T-helper 2 cell (primary cell): ENCODE results near the gene LILRB5.
"Not testable (repeated sequence)": the region's sequence is repeated elsewhere in the genome, so short reads cannot be mapped to it uniquely, and the experiment has no call there.

ENCODE experiments used
- DNase-seq, 5 experiments: peaks; one replicate each; pipeline versions ENCODE4 v3.0.0 to v3.0.0-alpha.2; 2012 to 2022
- total RNA-seq, 2 donors: gene quantifications; one replicate each; lab custom pipeline; 2026; lab: John Stamatoyannopoulos, UW

Gene LILRB5
- 0 reads per million in 2 donors for total RNA-seq

DNA sequence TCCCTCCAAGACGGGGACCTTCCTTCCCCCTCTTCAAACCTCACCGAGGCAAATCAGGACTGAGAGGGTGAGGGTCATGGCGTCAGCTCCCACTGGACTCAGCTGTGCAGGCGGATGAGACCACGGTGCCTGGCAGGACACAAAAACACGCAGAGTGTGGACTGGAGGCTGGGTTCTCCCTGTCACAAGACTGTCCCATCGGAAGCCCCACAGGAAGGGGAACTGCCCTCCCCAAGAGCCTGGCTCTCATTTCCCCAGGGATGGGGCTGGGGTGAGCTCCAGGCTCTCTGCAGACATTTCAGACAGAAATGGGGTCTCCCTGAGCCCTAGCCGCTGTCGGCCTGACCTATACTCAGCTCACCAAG lies at the start of gene LILRB5:
LILRB5 (minus strand) TSS at position 158 of the 365 bp plus-strand sequence; CDS start at position 78, 80 bp downstream.
- no peak for DNase-seq

DNA sequence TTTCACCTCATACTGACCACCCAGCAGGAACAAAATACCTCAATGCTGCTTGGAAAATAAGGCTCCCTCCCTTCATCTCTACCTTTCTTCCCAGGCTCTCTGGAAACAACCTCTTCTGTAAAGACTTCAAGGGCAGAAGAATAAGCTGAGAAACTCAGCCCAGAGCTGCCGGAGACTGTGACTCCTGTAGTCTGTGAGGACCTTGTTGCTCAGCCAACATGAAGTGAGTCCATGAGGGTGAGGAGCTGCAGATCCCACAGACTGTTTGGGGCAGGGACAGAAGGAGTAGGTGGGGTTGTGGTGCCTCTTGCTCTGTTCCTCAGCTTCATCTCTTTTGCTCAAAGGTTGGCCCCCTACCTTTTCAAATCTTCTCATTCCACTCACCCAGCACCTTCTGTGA lies 48.1 kb upstream of the LILRB5 start:
- no peak for DNase-seq

DNA sequence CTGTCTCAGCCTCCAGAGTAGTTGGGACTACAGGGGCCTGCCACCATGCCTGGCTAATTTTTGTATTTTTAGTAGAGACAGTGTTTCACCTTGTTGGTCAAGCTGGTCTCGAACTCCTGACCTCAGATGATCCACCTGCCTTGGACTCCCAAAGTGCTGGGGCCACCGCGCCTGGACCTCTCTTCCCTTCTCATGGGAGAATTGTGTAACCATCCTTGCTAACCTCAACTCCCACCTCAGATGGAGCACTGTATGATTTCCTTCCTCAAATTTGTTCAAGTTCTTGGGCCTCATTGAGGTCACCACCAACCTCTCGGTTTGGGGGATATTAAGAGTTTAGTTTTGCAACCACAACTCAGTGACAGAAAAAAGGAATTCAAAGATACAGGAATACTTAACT lies 45.2 kb upstream of the LILRB5 start:
- DNase-seq, result no peak

DNA sequence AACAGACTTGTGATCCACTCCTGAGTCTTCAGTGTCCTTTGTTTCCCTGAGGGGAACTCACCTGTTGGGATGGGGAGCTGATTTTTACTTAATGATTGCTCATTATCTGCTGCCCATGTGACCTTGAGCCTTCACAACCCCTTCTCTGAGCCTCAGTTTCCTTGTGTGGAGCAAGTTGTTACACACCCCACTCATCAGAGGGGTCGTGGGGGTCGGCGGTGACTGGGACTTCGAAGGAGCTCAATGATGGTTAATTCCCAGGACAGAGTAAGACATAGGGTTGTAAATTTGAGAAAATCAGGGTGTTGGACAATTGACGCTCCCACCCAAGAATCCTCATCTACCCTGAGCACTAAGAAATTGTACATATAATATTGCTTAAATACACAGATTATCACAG lies 42.4 kb upstream of the LILRB5 start:
- DNase-seq, result no peak

DNA sequence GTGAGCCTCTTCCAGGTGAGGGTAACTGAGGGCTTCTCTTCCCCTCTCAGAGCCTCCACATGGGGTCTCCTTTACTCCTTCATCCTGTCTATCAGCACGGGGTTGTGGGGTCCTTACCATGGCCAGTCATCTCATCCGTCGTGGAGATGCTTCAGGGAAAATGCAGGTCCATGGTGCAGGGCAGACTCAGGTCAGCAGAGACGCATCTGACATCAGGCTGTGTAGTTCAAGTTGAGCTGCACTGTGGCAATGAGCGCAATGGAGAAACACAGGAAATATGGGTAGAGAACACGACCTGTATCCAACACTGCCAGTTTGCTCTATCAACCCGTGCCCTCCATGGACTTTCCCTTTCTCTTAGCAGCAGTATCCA lies 42.0 kb upstream of the LILRB5 start:
- DNase-seq, result no peak

DNA sequence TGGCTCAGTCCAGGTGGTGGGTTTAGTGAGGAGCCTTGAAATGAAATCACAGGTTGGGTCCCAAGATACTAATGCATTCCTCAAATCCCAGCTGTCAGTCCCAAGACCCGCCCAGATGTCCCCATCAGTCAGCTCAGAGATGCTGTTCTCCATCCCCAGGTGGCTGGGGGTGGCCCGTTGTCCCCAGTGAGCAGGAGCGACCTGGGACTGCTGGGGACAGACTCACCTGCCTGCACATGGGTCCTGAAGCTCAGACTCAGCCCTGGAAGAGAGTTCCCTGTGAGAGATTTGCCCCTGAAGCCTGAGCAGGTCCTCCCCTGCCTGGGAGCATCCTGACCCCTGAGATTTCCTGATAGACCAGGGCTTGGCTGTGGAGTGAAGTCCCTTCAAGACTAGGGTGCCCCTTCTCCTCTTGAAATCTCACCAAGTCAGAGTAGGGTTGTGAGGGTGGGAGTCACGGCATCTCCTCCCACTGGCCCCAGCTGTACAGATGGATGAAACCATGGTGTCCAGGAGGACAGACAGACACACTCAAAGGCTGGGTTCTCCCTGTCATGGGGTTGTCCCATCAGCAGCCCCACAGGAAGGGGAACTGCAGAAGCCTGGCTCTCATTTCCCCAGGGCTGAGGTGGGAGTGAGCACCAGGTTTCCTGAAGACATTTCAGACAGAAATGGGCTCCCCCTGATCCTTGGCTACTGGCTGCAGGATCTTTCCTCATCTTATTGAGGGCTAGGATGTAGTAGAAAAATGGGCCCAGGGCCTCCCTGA lies 41.5 kb upstream of the LILRB5 start:
- no peak for DNase-seq

DNA sequence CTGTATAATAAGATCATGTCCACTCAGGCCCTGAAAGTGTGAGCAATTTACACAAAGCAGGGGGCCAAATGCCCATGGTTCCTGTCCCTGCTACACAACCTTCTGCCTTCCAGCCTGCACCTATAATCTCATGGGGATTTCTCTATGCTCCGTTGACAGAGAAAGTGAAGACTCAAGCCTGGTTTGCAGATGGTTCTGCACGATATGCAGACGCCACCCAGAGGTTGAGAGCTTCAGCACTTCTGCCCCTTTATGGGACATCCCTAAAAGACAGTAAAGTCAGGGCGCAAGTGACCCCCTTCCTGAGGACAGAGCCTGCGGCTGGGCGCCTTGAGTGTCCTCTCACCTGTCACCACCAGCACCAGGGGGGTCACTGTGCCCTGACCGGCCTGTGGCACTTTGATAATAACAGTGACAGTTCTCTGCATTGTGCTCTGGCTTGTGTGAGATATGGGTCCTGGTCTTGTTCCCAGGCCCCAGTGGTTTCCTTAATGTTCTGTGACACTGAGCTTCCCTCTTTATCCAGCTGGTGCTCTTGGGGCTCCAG lies 40.8 kb upstream of the LILRB5 start:
- DNase-seq, result no peak

DNA sequence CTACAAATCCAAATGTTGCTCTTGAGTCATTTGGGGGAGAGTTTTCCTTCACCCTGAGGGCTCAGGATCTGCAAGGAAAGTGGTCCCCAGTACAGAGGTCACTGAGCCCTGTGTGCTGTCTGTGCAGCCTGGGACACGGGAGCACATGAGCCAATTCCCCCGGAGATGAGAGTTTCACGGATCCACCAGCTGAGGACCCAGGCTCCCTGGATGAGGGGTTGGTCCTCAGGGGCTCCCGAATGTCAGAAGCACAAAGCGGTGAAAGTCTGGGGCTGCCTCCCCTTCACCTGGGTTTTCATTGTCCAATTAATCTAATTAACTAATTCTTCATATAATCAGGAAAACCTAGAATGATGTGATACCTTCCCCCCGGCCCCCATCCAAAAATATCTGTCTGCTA lies 37.5 kb upstream of the LILRB5 start:
- DNase-seq, result no peak

DNA sequence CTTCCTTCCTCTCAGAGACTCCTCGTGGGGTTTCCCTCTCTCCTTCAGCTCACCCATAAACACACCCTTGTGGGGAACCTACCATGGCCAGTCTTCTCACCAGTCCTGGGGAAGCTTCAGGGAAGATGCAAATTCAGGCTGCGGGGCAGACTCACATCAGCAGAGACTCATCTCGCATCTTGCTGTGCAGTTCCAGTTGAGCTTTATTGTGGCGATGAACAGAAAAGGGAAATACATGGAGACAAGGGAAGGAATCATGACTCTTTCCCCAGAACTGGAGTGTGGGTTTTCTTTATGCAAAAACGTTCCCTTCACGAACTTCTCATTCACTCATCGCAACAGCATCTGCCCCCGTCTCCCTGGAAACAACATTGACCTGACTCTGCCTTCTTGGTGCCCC lies 32.1 kb upstream of the LILRB5 start:
- not testable (repeated sequence) for DNase-seq

DNA sequence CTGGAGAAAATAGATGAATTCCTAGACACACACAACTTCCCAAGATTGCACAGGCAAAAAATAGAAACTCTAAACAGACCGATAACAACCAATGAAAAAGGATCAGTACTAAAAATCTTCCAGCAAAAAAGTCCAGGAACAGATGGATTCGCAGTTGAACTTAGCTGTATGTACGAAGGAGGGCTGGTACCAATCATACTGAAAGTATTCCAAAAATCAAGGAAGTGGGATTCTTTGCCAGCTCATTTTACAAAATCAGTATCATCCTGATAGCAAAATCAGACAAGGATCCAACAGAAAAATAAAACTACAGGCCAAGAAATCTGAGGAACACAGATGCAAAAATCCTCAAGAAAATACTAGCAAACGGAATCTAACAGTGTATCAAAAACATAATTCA lies 30.4 kb upstream of the LILRB5 start:
- DNase-seq, result no peak

DNA sequence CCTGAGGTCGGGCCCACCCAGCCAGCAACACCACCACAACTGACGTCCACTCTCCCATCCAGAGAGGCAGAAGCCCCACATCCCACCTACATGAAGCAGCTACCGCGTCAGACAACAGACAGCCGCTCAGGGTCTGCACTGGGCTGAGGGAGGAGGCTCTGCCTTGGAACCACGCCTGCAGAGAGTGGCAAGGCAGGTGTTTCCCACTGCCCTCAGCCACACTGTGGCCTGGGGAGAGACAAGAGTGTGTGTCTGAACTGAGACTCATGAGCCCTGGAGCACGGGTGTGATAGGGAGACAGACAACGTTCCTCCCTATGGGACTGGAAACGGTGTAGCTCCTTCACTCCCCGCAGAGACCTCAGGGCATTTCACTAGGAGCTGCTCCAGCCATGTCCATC lies 29.2 kb upstream of the LILRB5 start:
- DNase-seq, result not testable (repeated sequence)

DNA sequence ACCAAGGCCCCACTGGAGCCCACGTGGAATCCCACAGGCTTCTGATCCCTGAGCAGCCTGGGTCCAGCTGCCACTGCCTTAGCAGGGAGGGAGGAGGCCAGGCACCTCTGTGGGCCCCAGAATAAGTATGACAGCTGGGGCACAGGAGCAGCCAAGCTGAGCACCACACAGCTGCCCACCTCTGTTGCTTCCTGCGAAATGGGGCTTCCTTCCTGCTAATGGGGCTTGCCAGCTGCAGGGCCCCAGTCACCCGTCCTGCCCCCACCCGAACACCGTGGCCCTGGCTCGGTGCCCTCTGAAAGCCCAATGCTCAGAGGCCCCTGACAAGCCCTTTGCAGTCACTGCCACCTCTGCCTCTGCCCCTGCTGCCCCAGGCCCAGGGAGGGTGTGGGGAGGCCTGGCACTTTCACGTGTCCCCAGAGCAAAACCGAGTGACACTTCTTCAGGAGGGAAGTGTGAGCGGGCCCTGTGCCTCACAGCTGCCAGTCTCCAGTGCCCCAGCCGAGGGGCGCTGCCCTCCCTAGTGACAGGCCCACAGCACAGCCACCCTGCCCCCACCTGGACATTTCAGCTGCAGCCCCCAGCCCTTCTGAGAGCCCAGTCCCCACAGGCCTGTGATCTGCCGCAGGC lies 28.5 kb upstream of the LILRB5 start:
- DNase-seq, result not testable (repeated sequence)

DNA sequence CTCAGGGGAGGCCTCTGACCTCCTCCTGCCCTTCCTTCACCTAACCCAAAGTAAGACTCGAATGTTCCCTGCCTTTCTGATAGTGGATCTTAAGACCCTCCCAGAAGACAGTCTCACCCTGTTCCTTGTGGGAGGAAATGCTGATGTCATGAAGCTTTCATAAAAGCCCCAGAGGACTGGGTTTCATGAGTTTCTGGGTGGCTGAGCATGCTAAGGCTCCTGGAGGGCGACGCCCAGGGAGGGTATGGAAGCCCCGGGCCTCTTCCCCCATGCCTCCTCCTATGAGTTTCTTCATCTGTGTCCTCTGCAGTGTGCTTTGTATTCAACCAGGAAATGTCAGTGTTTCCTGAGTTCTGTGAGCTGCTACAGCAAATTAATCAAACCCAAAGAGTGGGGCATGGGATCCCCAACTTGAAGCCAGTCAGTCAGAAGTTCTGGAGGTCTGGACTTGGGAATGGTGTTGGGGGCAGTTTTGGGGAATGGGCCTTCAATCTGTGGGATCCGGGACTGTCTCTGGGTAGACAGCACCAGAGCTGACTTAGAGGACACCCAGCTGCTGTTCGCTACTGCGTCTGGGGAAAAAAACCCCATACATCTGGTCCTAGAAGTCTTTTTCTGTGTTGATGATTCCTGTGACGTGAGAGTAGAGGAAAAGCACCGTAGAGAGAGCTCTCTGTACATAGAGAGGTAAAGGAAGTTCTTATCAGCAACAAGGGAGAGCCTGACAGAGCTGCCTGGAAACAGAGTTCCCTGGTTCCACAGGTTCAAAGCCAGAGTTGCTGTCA lies 25.8 kb upstream of the LILRB5 start:
- no peak for DNase-seq

DNA sequence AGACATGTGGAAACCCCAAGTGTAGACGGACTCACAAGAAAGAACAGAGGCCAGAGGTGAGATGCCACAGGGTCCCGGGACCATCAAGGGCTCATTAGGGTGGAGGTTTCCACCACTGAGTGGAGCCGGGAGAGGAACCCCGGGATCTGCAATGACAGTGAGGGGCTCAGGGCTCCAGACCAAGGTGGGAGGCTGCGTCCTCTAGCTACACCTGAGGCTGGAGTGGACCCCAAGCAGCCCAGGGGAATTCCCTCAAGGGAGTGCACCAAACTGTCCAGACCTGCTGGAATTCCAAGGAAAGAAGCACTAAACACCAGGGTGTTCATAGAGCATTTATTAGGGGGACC lies 24.6 kb upstream of the LILRB5 start:
- not testable (repeated sequence) for DNase-seq

DNA sequence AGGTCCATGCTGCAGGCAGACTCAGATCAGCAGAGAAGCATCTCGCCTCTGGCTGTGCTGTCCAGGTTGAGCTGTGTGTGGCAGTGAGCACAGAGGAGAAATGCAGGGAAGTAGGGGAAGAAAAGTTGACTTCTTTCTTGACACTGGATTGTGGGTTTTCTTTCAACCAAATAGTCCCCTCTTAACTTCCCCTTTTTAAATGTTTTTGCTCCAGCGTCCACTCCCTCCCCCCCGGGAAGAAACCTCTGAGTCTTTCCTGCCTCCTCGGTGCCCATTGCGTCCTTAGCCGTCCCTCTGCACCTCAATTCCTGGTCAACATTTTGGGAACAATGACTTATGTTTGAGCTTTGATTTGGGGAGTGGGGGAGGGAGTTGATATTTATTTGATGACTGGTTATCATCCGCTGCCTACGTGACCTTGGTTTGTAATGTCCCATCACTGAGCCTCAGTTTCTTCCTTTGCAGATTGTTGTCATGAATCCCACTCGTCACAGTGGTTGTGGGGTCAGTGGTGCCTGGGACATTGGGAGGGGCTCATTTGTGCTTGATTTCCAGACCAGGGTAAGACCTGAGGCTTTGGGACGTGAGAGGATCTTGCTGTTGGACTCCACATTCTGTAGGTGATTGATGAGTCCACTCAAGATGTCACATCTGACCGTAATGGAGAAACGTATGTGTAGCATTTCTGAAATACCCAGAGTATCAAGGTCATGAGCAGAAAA lies 24.1 kb upstream of the LILRB5 start, which contains the start of gene LILRB2:
LILRB2 (minus strand) TSS at position 104 of the 722 bp plus-strand sequence. CDS start 614 bp downstream, outside the sequence.
- no peak for DNase-seq

DNA sequence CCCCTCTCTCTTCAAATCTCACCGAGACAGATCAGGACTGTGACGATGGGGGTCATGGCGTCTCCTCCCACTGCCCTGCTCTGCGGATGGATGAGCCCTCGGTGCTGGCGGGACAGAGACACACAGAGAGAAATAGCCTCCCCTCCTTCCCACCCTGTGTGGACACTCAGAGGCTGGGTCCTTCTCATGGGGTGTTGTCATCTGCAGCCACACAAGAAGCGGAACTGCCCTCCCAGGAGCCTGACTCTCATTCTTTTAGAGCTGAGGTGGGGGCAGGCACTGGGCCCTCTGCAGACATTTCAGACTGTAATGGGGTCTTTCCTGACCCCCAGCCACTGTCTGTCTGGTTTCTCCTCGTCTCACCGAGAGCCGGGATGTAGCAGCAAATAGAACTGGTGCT lies 23.4 kb upstream of the LILRB5 start:
- not testable (repeated sequence) for DNase-seq

DNA sequence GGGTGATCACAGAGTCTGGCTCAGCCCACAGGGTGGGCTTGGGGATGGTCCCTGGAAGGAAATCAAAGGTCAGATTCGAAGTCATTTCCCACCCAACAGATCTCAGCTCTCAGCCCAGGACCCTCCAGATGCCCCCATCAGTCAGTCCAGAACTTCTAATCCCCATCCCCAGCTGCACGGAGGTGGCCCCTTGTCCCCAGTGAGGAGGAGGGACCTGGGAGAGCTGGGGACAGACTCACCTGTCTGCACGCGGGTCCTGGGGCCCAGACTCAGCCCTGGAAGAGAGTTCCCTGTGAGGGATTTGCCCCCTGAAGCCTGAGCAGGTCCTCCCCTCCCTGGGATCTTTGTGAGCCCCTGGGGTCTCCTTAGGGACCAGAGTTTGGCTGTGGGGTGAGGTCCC lies 23.0 kb upstream of the LILRB5 start:
- DNase-seq, result not testable (repeated sequence)

DNA sequence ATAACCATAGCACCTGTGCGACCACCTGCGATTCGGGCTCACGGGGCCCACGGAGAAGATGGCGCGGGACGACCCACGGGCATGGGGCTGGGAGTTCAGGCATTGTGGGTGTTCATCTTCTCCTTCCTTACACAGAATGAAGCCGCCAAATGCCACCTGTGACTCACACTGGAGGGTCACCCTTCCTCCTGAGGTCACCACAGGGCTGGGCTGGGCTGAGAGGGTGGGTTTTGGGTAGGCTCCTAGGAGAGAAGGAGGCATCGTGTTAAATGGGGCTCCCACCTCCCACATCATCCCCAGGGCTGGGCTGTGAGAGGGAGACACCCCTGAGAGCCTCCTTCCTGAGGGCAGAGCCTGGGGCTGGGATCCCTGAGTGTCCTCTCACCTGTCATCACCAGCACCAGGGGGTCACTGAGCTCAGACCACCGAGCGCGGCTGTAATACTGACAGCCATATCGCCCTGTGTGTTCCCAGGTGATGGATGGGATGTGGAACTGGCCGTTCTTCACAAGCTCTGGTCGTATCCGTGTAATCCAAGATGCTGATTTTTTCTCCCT lies 22.4 kb upstream of the LILRB5 start:
- no peak for DNase-seq

DNA sequence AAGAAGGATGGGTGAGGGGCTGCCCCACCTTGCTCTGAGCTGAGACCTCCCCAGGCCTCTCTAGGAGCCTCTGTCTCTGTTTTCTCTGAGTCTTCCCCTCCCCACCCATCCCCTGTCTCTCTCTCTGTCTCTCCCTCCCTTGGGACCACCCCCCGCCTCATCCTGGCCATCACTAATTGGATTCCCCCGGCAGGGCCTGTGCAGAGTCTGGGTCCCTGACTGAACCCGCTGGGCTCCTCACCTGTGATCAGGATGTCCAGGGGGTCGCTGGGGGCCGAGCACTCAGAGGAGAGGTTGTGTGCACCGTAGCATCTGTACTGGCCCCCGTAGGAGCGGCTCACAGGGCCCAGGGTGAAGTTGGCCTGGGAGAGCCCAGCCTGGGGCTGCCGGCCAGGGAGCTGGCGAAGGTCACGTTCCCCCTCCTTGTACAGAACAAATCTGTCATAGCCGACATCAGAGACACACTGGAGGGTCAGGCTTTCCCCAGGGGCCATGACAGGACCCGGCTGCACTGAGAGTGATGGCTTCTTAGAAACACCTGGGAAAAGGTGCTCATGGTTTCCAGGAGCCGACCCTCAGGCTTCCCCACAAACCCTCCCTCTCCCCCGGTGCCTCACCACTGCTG lies 21.6 kb upstream of the LILRB5 start:
- DNase-seq, result not testable (repeated sequence)

DNA sequence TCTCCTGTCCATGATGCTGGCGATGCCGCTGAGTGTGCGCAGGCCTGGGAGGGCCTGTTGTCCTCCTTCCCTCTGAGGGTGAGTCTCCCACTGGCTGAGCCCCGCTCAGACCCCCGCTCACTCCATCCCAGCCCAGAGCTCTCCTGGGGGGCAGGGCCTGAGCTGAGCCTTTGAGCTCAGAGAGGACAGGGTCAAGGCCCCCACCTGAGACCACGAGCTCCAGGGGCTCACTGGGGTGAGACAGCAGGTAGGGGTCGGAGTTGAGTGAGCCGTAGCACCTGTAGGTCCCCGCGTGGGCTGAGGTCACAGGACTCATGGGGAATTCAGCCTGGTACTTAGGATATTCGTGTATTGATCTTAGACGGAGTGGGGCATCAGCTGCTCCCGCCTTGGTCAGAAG lies 21.0 kb upstream of the LILRB5 start:
- not testable (repeated sequence) for DNase-seq

DNA sequence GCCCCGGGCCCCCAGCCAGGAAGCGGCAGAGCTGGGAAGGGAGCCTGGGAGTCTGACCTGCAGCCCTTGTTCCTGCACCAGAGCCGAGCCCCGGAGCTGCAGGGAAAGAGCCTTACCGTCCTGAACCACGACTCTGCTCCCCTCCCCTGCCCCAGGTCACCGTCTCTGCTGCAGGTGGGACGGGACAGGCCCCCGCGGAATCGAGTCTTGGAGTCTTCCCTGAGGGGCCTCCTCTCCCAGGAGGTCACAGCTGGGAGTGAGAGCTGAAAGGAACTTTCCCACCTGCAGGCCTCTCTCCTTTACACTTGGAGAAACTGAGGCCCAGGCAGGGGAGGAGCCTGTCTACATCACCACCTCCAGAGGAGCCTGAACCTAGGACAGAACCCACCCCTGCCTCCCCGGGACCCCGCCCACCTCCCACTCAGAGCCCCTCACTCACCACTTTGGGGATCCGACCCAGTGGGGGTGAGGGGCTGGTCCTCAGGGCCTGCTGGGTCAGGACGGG lies 20.1 kb upstream of the LILRB5 start:
- DNase-seq, result not testable (repeated sequence)

DNA sequence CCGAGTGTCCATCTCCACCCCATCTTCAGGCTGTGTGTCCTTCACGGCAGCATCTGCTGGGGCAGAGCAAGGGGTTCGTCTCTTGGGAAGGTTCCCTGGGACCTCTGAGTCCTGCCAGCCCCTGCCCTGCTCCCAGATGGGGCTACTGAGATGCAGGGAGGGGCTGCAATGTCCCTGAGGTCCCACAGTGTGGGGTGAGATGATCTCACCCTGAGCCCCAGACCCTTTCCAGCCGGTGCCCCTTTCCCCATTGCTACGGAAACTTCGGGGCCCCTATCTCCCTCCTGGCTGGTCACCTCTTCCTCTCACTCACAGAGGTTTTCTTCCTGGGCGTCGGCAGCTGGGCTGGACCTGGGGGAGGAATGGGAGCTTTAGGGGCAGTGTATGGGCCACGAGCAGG lies 18.9 kb upstream of the LILRB5 start:
- DNase-seq, result no peak
